Activated gamma-delta T cell treated with anti-CD3 and anti-CD28 coated beads, Interleukin-2, amount 50 U/mL, for 16 hours (primary cell): ENCODE data around the gene ZNF234.
"Not testable (repeated sequence)": the region's sequence is repeated elsewhere in the genome, so short reads cannot be mapped to it uniquely, and the experiment has no call there.

Experiments used
- DNase-seq: peaks from one replicate; pipeline ENCODE4 v3.0.0-alpha.2; 2020; ENCODE audit warnings: low read depth

ZNF234 gene

GRCh38 chr19:44141191-44142058, at the start of gene ZNF234:
TSS of gene ZNF234 (plus strand) at chr19:44141554. CDS start at chr19:44144633, 3,079 bp downstream.
- DNase-seq = peak; percentile 55

DNA sequence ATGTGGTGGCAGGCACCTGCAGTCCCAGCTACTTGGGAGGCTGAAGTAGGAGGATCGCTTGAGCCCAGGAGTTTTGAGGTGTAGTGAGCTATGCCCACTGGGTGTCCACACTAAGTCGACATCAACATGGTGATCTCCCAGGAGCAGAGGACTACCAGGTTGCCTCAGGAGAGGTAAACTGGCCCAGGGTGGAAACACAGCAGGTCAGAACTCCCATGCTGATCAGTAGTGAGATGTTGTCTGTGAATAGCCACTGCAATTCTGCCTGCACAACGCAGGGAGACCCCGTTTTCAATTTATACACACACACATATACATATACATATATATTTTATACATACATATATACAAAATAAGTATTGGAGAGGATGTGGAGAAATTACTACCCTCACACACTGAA, 49.2 kb upstream of the ZNF234 start:
- no peak for DNase-seq

DNA sequence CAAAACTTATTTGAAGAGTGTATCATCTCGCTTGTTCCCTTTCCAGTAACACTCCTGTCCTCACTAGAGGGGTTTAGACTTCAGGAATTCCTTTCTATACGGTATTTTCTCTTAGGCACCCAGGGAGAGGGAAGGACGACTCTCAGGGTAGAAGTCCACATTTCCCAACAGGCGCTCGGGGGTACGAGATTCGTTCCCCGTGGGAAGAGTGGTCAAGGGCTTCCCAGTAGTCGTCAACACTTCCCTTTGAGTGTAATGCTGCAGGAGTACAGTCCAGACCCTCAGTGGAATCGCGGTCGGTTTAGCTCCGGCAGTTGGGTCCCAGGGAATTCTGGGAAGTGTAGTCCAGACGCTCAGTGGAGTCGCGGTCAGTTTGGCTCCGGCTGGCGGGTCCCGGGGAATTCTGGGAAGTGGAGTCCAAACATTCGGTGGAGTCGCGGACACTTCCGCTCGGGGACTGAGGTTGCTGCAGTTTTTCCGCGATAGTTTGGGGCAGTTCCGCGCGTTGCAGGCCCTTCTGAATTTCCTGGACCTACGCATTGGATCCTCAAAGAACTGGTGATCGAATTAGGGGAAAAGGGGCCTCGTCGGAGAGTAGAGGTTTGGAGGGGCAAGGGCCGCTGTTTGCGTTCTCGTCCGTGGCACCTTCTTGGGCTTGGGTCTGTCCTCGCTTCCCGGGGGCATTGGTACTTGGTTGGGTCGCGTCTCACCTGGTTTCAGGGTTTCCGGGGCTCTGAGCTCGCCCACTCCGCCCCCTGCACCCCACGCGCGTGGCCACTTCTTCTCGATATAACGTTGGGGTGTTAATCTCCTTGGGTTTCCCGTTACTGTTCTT, 47.2 kb upstream of the ZNF234 start, which contains the start of gene ZNF224:
ZNF224 (plus strand) TSS at position 431 of the 835 bp plus-strand sequence. CDS start 3,513 bp downstream, outside the sequence.
- peak; percentile 78 for DNase-seq

DNA sequence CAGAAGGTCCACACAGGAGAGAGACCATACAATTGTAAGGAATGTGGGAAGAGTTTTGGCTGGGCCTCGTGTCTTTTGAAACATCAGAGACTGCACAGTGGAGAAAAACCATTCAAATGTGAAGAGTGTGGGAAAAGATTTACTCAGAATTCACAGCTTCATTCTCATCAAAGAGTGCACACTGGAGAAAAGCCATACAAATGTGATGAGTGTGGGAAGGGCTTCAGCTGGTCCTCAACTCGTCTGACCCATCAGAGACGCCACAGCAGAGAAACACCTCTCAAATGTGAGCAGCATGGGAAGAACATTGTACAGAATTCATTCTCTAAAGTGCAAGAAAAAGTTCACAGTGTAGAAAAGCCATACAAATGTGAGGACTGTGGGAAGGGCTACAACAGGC, 33.6 kb upstream of the ZNF234 start:
- DNase-seq = no peak

DNA sequence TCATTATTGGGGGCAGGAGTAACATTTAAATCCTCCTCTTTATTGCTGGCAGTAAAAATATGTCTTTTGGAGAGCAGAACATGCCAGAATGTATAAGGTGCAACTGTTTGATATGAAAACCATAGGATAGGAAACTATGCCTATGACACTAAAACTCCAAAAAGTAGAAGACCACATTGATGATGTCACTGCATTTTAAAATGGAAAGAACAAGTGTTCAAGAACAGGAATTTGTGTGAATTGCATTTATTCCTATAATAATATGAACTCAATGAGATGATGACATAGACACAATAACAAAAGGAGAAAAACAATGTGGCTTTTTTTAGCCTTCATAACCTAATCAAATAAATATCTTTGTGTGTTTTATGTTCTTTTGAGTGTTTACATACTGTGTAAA, 31.9 kb upstream of the ZNF234 start:
- DNase-seq = no peak

DNA sequence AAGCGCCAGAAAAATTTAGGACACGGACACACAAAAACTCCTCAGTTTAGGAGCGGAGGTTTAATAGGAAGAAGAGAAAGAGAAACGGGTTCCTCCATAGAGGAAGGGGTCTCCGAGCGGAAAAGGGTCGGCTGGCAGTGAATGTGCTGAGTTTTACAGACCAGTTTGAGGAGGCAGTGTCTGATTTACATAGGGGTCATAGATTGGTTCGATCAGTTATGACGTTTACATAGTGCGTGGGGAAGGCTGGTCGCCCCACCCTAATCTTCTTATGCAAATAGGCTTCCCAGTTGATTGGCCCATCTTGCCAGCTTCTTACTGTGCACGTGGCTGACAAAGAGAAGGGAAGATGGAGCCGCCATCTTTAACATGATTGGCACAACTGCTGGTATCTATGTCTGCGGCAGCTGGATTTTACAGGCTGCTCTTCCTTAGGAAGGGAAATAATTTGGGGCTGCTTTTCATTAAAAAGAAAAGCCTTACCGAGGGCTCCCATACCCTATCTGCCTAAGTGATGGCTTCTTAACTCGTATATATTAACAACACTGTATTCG, 29.4 kb upstream of the ZNF234 start:
- no peak for DNase-seq

- no peak for DNase-seq
These were observed 28.6 kb upstream of the ZNF234 start for GRCh38 chr19:44112802-44113137.

- DNase-seq = peak; percentile 78
These were observed 28.1 kb upstream of the ZNF234 start, which contains the start of gene ZNF225 for GRCh38 chr19:44113138-44113783. TSS of gene ZNF225 (plus strand) at chr19:44113399. CDS start at chr19:44115828, 2,429 bp downstream.

- DNase-seq = no peak
These were observed 27.5 kb upstream of the ZNF234 start for GRCh38 chr19:44113784-44114390.

DNA sequence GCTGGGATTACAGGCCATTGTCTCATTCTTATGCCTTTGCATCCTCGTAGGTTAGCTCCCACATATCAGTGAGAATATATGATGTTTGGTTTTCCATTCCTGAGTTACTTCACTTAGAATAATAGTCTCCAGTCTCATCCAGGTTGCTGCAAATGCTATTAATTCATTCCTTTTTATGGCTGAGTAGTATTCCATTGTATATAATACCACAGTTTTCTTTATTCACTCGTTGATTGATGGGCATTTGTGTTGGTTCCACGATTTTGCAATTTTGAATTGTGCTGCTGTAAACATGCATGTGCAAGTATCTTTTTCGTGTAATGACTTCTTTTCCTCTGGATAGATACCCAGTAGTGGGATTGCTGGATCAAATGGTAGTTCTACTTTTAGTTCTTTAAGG, 20.2 kb upstream of the ZNF234 start:
- DNase-seq = not testable (repeated sequence)

DNA sequence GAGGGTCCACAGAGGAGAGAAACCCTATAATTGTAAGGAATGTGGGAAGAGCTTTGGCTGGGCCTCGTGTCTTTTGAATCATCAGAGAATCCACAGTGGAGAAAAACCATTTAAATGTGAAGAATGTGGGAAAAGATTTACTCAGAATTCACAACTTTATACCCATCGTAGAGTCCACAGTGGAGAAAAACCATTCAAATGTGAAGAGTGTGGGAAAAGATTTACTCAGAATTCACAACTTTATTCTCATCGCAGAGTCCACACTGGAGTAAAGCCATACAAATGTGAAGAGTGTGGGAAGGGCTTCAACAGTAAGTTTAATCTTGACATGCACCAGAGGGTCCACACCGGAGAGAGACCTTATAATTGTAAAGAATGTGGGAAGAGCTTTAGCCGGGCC, 9.4 kb upstream of the ZNF234 start:
- DNase-seq = no peak

DNA sequence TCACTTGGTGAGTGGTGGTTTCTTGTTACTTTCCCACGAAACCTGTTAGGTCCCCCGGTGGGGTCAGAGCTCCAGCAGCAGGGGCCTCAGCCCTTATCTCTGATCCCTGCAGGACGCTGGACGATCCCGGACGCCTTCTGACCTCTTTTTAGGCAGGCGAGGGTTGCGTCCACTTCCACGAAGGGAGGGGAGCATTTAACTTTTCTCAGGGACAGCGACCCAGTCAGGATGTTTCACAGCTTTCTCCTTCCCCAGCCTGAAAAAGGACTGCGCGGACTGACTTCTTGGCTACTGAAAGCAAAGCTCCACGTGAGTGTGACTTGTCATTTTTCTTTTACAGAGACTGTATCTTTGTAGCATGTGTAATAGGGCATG, 692 bp downstream of the ZNF234 start:
- no peak for DNase-seq

DNA sequence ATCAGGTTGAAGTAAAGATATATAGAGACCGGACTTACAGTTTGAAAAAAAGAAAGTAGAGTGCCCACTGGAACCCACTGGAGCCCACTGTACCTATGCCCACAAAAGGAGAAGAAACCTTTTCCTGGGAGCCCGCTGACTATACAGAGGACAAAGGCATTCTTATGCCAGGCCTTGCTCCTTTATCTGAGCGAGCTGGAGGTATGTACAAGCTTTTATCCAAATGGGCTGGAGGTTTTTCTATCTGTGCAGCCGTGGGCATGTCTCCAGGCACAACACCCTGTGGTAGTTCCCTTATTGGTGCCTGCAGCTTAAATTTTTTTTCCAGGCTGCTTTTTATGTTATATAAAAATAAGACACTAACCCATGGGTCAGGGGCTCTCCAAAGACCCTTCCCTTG, 8.4 kb downstream of the ZNF234 start:
- no peak for DNase-seq

GRCh38 chr19:44151491-44151890, 10.1 kb downstream of the ZNF234 start:
- no peak for DNase-seq

GRCh38 chr19:44156475-44156874, 15.1 kb downstream of the ZNF234 start:
- DNase-seq = no peak

DNA sequence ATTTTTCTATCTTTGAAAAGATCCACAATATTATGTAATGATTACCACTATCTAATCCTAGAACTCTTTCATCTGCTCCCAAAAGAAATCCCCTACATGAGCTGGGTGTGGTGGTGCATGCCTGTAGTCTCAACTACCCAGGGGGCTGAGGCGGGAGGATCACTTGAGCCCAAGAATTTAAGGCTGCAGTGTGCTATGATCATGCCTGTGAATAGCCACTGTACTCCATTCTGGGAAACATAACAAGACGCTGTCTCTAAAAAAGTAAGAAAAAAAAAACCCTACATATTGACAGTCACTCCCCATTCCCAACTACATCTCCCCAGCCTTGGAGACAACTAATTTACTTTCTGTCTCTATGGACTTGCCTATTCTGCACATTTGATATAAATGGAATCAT, 22.4 kb downstream of the ZNF234 start:
- no peak for DNase-seq

DNA sequence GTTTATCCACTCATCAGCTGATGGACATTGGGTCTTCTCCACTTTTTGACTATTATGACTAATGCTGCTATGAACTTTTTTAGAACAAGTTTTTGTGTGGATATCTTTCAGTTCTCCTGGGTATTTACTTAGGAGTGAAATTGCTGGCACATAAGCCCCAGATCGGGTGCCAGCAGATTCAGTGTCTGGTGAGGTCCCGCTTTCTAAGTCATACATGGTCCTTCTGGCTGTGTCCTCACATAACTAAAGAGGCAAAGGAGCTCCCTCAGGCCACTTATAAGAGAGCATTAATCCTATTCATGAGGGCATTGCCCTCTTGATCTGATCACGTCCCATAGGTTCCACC, 22.9 kb downstream of the ZNF234 start:
- DNase-seq = no peak

DNA sequence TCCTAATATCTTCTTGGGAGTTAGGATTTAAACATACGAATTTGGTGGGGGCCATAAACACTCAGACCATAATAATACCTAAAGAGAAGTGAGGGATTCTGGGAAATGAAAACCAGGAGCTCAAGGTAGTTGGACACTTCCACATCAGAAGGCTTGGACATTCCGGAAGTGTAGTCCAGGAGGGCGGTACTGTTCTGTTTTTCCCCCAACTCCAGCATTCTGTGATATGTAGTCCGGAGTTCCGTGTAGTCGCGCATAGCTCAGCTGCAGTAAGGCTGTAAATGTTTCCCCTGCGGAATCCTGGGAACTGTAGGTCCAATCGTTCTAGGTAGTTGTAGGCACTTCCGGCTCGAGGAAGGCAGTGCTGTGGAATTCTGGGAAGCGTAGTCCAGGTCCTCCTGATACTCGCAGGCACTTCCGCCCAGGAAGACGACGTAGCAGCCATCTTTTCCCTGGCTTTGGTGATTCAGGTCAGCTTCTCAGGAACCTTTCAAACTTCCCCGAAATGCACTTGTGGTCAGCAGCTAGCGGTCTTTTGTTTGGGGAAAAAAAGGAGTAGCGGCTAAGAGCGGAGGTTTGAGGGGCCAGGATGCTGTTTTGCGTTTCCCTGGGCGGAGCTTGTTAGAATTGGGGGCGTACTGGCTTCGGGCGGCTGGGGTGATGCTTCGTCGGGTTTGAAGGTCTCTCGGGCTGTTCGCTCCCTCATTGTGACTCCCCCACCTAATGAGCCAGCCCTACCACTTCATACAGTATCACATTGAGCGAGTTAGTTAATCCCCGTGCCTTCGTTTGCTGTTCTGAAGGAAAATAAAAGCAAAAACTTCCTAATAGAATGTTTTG, 23.5 kb downstream of the ZNF234 start, which contains the start of gene ZNF226:
ZNF226 (plus strand) TSS at position 428 of the 840 bp plus-strand sequence. CDS start 4,981 bp downstream, outside the sequence.
- DNase-seq = peak; percentile 76

DNA sequence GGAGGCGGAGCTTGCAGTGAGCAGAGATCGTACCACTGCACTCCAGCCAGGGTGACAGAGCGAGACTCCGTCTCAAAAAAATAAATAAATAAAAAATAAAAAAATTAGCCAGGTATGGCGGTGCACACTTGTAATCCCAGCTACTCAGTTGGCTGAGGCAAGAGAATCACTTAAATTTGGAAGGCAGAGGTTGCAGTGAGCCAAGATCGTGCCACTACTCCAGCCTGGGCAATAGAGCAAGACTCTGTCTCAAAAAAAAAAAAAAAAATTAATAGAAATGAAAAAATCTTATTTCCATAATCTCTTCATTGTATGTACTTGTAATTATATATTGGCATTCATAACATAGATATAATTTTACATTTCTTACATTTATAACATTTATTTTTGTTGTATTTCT, 29.3 kb downstream of the ZNF234 start:
- not testable (repeated sequence) for DNase-seq

DNA sequence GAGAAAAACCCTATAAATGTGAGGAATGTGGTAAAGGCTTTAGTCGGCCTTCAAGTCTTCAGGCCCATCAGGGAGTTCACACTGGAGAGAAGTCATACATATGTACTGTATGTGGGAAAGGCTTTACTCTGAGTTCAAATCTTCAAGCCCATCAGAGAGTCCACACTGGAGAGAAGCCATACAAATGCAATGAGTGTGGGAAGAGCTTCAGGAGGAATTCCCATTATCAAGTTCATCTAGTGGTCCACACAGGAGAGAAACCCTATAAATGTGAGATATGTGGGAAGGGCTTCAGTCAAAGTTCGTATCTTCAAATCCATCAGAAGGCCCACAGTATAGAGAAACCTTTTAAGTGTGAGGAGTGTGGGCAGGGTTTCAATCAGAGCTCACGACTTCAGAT, 35.2 kb downstream of the ZNF234 start:
- DNase-seq = no peak

- DNase-seq = no peak
These were observed 39.6 kb downstream of the ZNF234 start for GRCh38 chr19:44180968-44181367.
